ENCODE results near the gene NRTN.

Gene NRTN

DNA sequence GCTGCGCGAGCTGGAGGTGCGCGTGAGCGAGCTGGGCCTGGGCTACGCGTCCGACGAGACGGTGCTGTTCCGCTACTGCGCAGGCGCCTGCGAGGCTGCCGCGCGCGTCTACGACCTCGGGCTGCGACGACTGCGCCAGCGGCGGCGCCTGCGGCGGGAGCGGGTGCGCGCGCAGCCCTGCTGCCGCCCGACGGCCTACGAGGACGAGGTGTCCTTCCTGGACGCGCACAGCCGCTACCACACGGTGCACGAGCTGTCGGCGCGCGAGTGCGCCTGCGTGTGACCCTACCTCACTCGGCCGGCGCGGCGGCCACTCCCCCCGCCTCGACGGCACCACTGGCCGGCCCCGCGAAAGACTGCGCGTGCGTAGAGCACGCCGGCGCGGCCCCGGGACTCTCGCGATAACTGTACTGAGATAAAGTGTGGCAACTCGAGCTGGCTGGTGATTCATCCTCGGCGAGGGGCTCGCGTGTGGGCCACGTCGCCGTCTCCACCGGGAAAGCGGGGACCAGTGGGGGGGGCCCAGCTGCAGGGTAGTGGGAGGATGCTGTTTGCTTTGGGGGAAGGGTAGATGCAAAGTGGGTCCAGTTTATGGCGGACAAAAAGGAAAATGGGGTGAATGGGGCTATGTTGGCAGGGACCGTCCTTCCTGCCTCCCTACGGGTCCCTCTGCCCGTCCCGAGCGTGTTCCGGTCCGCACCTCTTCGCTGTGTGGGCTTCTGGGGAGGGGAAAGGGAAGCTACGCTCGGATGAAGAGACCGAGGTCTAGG, 23.2 kb downstream of the NRTN start:
- peak; percentile 89 for DNase-seq (ENCODE audit: low read depth)
- H3K4me3 ChIP-seq (ENCODE audit: low read length), result peak overlapping the region; percentile 92
- no peak for TF ChIP-seq CTCF (IDR thresholded peaks at IDR 0.05; ENCODE audit: insufficient read depth, low read depth, low read length, missing control alignments)

DNA sequence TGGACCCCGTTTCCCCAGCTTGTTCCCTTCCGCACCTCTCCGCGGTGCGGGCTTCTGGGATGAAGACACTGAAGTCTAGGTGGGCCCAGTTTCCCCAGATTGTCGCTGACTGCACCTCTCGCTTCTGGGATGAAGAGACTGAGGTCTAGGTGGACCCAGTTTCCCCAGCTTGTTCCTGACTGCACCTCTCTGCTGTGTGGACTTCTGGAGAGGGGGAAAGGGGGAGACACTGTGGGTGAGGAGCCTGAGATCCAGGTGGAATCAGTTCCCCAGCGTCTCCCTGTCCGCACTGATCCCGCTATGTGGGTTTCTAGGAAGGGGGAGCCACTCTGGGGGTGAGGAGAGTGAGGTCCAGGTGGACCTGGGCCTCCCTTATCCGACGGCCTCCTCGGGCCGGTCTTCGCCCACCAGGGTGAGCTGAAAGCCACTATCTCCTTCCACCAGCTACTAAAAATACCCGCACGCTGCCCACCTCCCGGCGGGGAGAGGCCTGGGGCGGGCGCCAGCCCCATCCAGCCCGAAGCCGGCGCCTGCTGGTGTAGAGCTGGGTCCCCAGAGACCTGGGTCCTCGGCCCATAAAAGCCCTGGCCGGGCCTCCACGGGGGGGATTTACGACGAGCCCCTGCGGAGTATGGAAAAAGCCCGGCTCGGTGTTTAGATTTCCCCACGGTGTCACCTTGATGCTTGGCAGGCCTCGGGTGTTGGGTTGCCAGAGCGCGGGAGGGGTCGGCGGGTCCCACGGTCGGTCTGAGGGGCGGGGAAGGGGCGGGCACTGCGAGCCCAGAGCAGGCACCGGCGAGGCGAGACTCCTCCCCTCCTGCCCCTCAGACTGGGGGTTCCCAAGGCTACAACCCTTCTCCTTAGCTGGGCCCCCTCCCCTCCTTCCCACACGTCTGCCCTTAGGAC, 24.0 kb downstream of the NRTN start:
- TF ChIP-seq CTCF (IDR thresholded peaks at IDR 0.05; ENCODE audit: insufficient read depth, low read depth, low read length, missing control alignments), result no peak
- no peak for DNase-seq (ENCODE audit: low read depth)
- peak overlapping the region; percentile 92 for H3K4me3 ChIP-seq (ENCODE audit: low read length)

- TF ChIP-seq CTCF (IDR thresholded peaks at IDR 0.05; ENCODE audit: insufficient read depth, low read depth, low read length, missing control alignments), result no peak
- H3K4me3 ChIP-seq (ENCODE audit: low read length), result no peak overlapping the region
Observed at GRCh38 chr19:5829567-5830310, 24.9 kb downstream of the NRTN start.

DNA sequence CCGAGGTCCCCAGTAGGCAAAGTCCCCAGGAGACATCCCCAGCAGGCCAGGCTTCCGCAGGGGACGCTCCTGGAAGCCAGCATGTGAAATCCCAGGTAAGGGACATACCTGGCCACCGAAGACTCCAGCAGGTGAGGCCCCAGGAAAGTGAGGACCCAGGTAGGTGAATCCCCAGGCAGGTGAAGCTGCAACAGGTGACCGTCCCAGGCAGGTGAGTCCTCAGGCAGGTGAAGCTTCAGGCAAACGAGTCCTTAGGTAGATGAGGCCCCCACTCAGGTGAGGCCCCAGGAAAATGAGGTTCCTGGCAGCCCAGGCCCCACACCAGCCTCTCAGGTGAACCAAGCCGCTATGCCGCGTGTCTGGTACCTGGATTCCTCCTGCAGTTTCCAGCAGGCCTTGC, 26.3 kb downstream of the NRTN start:
- no peak for TF ChIP-seq CTCF (IDR thresholded peaks at IDR 0.05; ENCODE audit: insufficient read depth, low read depth, low read length, missing control alignments)
- no peak for DNase-seq (ENCODE audit: low read depth)
- no peak overlapping the region for H3K4me3 ChIP-seq (ENCODE audit: low read length)

More at GRCh38 chr19:5829567-5830310, 24.9 kb downstream of the NRTN start:
- DNase-seq (ENCODE audit: low read depth), result no peak

GRCh38 chr19:5832061-5832460, 27.2 kb downstream of the NRTN start:
- TF ChIP-seq CTCF (IDR thresholded peaks at IDR 0.05; ENCODE audit: insufficient read depth, low read depth, low read length, missing control alignments), result no peak
- H3K4me3 ChIP-seq (ENCODE audit: low read length), result no peak overlapping the region
- DNase-seq (ENCODE audit: low read depth), result no peak

- H3K4me3 ChIP-seq (ENCODE audit: low read length), result no peak overlapping the region
- DNase-seq (ENCODE audit: low read depth), result no peak
- no peak for TF ChIP-seq CTCF (IDR thresholded peaks at IDR 0.05; ENCODE audit: insufficient read depth, low read depth, low read length, missing control alignments)
Observed at GRCh38 chr19:5832527-5833216, 27.8 kb downstream of the NRTN start.
